GM20000 (cell line): ENCODE measurements around the gene USP2.
"Not testable (repeated sequence)": the region's sequence is repeated elsewhere in the genome, so short reads cannot be mapped to it uniquely, and the experiment has no call there.

ENCODE experiments used
- DNase-seq: peaks from one replicate; pipeline ENCODE4 v3.0.0; 2012; ENCODE audit warnings: low spot score
- CTCF ChIP-seq: IDR thresholded peaks from 2 replicates; pipeline ENCODE4 v1.5.1; 2012; ENCODE audit warnings: mild to moderate bottlenecking, control low read depth; ENCODE audit errors: extremely low read depth, missing control alignments

Gene USP2

GRCh38 chr11:119410501-119410900 lies 29.0 kb upstream of the USP2 start:
- DNase-seq = no peak
- no peak for TF ChIP-seq CTCF

- TF ChIP-seq CTCF = no peak
- DNase-seq = no peak
Measured at GRCh38 chr11:119409731-119410130, 28.2 kb upstream of the USP2 start.

GRCh38 chr11:119406005-119406404 lies 24.5 kb upstream of the USP2 start:
- no peak for DNase-seq
- no peak for TF ChIP-seq CTCF

GRCh38 chr11:119405448-119405847 lies 24.0 kb upstream of the USP2 start:
- not testable (repeated sequence) for DNase-seq

GRCh38 chr11:119404872-119405271 lies 23.4 kb upstream of the USP2 start:
- TF ChIP-seq CTCF = no peak
- DNase-seq = no peak

- no peak for TF ChIP-seq CTCF
Measured at GRCh38 chr11:119403021-119403420, 21.5 kb upstream of the USP2 start.

GRCh38 chr11:119402470-119402869 lies 21.0 kb upstream of the USP2 start:
- no peak for TF ChIP-seq CTCF
- no peak for DNase-seq

More at GRCh38 chr11:119403021-119403420, 21.5 kb upstream of the USP2 start:
- DNase-seq = no peak

GRCh38 chr11:119400860-119401259 lies 19.4 kb upstream of the USP2 start:
- DNase-seq = no peak
- TF ChIP-seq CTCF = no peak
